HG03095 (cell line): ENCODE measurements around the gene PRDM16.
"Not testable (repeated sequence)": the region's sequence is repeated elsewhere in the genome, so short reads cannot be mapped to it uniquely, and the experiment has no call there.

ENCODE experiments used
- ATAC-seq: cut with Tn5 transposase; IDR thresholded peaks from one replicate; pipeline ENCODE4 v1.9.1; 2021; ENCODE audit warnings: moderate library complexity; ENCODE audit not compliant: unreplicated experiment

The PRDM16 gene

GRCh38 chr1:3237570-3237969 is 168.6 kb downstream of the PRDM16 start:
- ATAC-seq: no peak

GRCh38 chr1:3237994-3238702 is 169.1 kb downstream of the PRDM16 start:
- ATAC-seq: no peak

GRCh38 chr1:3238703-3239278 is 169.8 kb downstream of the PRDM16 start:
- ATAC-seq: no peak

GRCh38 chr1:3239991-3240390 is 171.0 kb downstream of the PRDM16 start:
- not testable (repeated sequence) for ATAC-seq

GRCh38 chr1:3240524-3241235 is 171.7 kb downstream of the PRDM16 start:
- no peak for ATAC-seq

GRCh38 chr1:3241236-3241550 is 172.2 kb downstream of the PRDM16 start:
- ATAC-seq: no peak

- ATAC-seq: no peak
Measured at GRCh38 chr1:3241673-3242407, 172.8 kb downstream of the PRDM16 start.

- no peak for ATAC-seq
Measured at GRCh38 chr1:3242408-3243260, 173.6 kb downstream of the PRDM16 start.

GRCh38 chr1:3243304-3243703 is 174.3 kb downstream of the PRDM16 start:
- no peak for ATAC-seq

- ATAC-seq: no peak
Measured at GRCh38 chr1:3244025-3244926, 175.3 kb downstream of the PRDM16 start.

- ATAC-seq: no peak
Measured at GRCh38 chr1:3244927-3245315, 175.9 kb downstream of the PRDM16 start.

GRCh38 chr1:3245344-3245743 is 176.3 kb downstream of the PRDM16 start:
- ATAC-seq: no peak

- ATAC-seq: no peak
Measured at GRCh38 chr1:3245768-3246167, 176.8 kb downstream of the PRDM16 start.

- no peak for ATAC-seq
Measured at GRCh38 chr1:3246251-3246650, 177.2 kb downstream of the PRDM16 start.

- ATAC-seq: no peak
Measured at GRCh38 chr1:3247521-3248121, 178.6 kb downstream of the PRDM16 start.

GRCh38 chr1:3248155-3249141 is 179.4 kb downstream of the PRDM16 start:
- ATAC-seq: no peak

GRCh38 chr1:3249231-3249630 is 180.2 kb downstream of the PRDM16 start:
- no peak for ATAC-seq
